IPS-15b (cell line): ENCODE measurements around the gene YTHDF1.

Source experiments
- H3K27me3 ChIP-seq: one replicate; pipeline ENCODE4 v1.6.1; 2013; ENCODE audit warnings: low read length; ENCODE audit not compliant: control insufficient read depth, insufficient read depth
- H3K36me3 ChIP-seq: one replicate; pipeline ENCODE4 v1.6.1; 2013; ENCODE audit warnings: low read length; ENCODE audit not compliant: control insufficient read depth, insufficient read depth
- H3K4me1 ChIP-seq: one replicate; pipeline ENCODE4 v1.6.1; 2013; ENCODE audit warnings: mild to moderate bottlenecking, low read length; ENCODE audit not compliant: control insufficient read depth, insufficient read depth
- H3K4me3 ChIP-seq: one replicate; pipeline ENCODE4 v1.5.1; 2013; ENCODE audit warnings: low read depth, low read length
- H3K9ac ChIP-seq: one replicate; pipeline ENCODE4 v1.6.1; 2013; ENCODE audit warnings: low read depth, mild to moderate bottlenecking, low read length
- H3K9me3 ChIP-seq: one replicate; pipeline ENCODE4 v1.6.1; 2013; ENCODE audit warnings: mild to moderate bottlenecking, low read length; ENCODE audit not compliant: control insufficient read depth, insufficient read depth

Gene YTHDF1

DNA sequence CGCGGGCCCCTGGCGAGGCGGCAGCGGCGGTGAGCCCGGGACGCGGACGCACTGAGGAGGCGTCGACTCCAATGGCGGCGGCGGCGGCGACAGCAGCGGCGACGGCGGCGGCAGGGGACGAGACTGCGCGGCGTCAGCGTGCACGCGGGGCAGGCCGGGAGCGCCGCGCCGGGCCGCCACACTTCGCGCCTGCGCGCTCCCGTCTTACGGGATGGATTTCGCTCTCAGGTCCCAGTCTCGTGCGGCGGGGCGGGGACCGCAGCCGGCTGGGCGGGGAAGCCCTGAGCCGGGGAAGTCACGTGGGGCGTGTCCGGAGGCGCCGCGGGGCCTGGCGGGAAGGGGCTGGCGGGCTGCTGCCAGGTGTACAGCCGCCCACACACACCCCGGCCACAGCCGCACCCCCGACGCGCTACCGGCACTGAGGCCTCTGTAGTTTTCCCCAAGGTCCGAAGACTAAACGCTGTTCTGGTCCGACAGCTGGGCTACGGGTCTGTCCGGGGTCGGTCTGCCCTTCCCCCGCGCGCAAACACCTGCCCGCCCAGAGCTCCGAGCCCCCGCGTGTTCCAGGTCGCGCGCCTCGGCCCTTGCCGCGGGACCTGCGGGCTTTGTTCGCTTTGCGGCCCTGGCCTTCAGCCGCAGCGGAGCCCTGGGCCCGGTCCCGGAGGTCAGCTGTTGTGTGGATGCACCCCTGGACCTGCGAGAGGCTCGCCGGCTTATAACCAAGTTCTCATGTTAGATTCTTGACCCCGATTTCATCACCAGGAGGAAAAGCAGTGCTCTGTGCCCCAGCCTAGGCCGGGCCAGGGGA is at the start of gene YTHDF1:
Gene YTHDF1, minus strand, starts transcription at position 91 of the 808 bp plus-strand sequence. CDS start 239 bp downstream, outside the sequence.
- Histone ChIP-seq H3K4me3 (peak within 1 kb of the TSS; percentile 94), H3K4me1 (peaks cover 14% of the 10 kb centered on the region), H3K27me3 (no peaks in the 10 kb centered on the region), H3K9me3 (no peaks in the 10 kb centered on the region), H3K36me3 (peaks cover 22% of the 10 kb centered on the region), H3K9ac (peak within 1 kb of the TSS; percentile 88)

DNA sequence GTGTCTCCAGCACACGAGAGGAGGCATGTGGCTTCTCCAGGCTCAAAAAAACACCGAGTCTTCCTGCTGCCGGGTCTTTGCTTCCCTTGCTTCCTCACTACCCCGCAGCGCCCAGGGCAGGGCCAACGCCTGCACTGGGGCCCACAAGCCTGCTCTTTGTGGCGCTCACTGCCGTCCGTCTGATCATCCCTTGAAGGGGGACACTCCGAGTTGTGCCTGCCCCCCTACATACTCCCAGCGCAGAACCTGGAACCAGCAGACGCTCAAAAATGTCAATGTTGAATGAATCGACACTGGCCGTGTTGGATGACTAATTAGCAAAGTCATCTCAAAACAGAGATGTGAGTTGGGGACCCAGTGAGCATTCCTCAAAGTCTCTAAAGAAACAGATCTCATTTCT is 48.6 kb upstream of the YTHDF1 start:
- no peaks in the 10 kb centered on the region for H3K36me3 ChIP-seq
- no peaks in the 10 kb centered on the region for H3K9me3 ChIP-seq
- no peaks in the 10 kb centered on the region for H3K4me1 ChIP-seq
- H3K9ac ChIP-seq, result no peak overlapping the region
- H3K4me3 ChIP-seq, result no peak overlapping the region
- H3K27me3 ChIP-seq, result no peaks in the 10 kb centered on the region

DNA sequence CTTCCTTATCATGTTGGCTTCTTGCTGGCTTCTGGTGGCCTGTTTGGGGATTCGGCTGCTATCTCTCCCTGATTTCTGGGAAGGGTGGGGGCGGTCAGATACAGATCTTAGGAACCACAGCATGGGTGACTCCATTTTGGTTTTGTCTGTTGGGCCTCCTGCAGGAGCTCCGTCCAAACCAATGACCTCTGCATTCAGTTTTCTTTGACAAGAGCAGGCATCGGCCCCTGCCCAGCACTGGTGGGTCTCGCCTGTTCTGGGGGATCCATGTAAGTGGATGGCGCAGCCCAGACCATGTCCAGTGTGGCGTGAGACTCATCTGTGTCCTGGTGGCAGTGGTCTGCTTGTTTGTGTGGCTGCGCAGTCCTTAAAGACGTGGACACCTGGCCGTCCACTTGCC is 48.1 kb upstream of the YTHDF1 start:
- H3K4me3 ChIP-seq, result no peak overlapping the region
- H3K4me1 ChIP-seq, result no peaks in the 10 kb centered on the region
- H3K27me3 ChIP-seq, result no peaks in the 10 kb centered on the region

DNA sequence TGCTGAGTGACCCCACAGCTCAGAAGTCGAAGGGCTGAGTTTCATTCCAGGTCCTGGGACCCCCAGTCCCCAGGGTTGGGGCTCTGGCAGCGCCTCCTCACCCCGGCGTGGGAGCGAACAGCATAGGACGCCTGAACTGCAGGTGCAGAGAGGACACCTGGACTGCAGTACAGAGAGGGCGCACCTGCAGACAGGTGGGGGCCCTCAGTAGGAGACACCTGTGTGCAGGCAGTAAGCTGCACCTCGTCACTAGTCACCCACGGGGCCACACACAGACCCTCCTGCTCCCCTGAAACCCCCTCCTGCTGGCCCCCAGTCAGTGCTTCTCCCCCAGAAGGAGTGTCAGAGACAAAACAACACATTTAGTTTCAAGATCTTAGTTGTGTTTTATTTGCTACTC is 46.9 kb upstream of the YTHDF1 start:
- Histone ChIP-seq H3K4me1 (no peaks in the 10 kb centered on the region), H3K4me3 (no peak overlapping the region), H3K9ac (no peak overlapping the region), H3K27me3 (no peaks in the 10 kb centered on the region), H3K36me3 (no peaks in the 10 kb centered on the region), H3K9me3 (no peaks in the 10 kb centered on the region)

More for the DNA sequence above, 48.1 kb upstream of the YTHDF1 start:
- Histone ChIP-seq H3K9ac (no peak overlapping the region), H3K9me3 (no peaks in the 10 kb centered on the region), H3K36me3 (no peaks in the 10 kb centered on the region)

DNA sequence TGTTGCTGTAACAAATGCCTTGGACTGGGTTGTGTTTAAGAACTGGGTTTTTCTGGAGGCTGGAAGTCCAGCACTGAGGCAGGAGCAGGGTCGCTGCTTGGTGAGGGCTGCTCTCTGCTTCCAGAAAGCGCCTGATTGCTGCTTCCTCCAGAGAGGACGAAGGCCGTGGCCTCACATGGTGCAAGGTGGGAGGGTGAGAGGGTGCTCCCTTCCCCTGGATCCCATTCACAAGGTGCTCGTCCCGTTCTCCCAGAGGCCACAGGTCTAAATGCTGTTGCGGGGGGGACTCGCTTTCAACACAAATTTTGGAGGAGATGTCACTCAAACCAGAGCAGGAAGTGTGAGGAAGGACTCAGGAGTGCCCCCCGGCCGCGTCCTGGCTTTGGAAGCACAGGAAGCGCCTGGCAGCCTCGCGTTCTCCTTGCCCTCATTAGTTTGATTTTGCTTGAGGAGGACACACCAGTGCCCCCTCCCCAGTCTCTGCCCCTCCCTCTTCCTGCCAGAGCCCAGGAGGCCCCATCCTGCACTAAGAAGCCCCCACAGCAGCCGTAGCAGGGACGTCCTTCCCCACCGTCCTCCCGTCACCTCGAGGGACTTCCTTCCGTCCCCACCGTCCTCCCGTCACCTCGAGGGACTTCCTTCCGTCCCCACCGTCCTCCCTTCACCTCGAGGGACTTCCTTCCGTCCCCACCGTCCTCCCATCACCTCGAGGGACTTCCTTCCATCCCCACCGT is 46.0 kb upstream of the YTHDF1 start:
- no peaks in the 10 kb centered on the region for H3K36me3 ChIP-seq
- H3K9ac ChIP-seq, result no peak overlapping the region
- no peak overlapping the region for H3K4me3 ChIP-seq
- H3K4me1 ChIP-seq, result no peaks in the 10 kb centered on the region
- H3K27me3 ChIP-seq, result no peaks in the 10 kb centered on the region
- no peaks in the 10 kb centered on the region for H3K9me3 ChIP-seq

DNA sequence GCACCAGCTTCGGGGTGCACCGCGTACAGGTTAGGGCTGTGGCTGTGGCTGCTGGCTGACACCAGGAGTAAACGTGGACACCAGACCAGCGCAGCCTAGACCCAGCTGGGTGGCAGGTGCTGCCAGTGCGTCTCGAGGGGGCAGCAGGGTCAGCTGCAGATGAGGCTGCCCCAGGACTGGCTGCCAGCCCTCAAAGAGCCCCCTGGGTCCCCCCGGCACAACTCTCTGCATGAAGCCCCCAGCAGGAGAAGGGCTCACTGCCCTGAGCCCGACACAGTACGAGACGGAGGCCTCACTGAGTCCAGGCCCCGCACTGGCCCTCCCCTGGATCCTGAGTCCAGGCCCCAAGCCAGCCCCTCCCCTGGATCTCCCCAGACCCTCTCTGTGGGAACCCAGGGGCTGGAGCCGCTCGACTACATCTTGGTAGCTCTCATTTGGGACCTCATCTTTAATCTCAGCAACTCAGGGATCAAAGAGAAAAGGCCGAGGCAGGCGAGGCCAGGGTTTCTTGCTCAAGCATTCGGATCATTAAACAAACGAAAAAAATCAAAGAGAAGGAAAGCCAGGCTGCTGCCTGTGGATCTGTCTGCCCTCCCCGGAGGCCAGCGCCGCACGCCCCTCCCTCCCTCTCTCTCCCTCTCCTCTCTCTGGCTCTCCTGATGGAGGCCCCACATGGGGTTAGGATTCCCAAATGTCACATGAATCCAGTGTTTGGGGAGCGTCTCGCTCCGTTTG is 45.3 kb upstream of the YTHDF1 start:
- no peak overlapping the region for H3K4me3 ChIP-seq
- no peaks in the 10 kb centered on the region for H3K27me3 ChIP-seq
- no peaks in the 10 kb centered on the region for H3K36me3 ChIP-seq
- H3K4me1 ChIP-seq, result no peaks in the 10 kb centered on the region
- H3K9me3 ChIP-seq, result no peaks in the 10 kb centered on the region
- no peak overlapping the region for H3K9ac ChIP-seq

DNA sequence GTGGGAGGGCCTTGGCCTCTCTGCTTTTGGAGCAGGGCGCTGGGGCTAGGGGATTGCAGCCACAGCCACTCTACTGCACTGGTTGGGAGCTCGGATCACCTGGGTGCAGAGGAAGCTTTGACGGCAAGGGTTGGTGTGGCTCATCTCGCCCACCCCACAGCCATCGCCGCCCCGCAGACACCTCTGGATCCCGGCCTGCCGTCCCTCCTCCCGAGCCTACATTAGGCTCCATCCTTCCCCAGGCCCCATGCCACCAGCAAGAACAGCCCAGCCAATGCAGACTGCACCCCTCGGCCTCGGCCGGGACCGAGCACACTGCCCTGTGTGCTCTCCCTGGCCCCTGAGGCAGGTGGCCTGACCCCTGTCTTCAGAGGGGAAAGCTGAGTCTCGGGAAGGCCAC is 44.6 kb upstream of the YTHDF1 start:
- Histone ChIP-seq H3K9ac (no peak overlapping the region), H3K4me1 (peaks cover 3% of the 10 kb centered on the region), H3K27me3 (no peaks in the 10 kb centered on the region)

DNA sequence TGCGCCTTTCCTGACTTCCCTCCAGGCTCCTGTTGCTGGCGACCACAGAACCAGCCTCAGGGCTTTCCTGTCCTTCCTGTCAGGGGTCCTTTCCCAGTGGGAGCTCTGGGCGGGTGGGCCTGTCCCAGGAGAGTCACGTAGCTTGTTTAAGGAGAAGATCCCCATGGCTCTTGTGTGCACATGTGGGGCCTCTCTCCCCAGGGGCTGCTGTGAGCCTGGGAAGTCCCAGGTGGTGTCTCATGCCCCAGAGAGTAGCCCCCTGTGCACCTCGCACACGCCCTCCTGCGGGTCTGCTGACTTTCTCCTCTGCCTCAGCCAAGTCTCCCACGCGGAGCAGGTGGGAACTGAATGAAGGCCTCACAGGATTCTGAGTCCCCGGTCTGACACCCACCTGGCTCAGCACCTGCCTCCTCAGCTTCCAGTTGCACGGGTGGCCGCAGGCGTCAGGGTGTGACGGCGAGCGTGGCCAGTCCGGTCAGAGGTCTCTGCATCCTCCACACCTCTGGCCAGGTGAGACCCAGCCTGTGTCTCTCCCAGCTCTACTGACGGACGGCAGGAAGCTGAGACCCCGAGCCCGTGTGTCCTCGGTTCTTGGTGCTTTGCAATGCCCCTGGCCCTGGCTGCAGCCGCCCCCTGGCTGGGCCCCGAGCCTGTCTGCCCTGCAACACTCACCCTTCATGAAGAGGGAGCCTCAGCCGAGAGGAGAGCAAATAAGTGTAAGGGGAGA is 44.0 kb upstream of the YTHDF1 start:
- Histone ChIP-seq H3K4me1 (peaks cover 6% of the 10 kb centered on the region), H3K27me3 (peaks cover 2% of the 10 kb centered on the region), H3K9ac (no peak overlapping the region), H3K9me3 (no peaks in the 10 kb centered on the region), H3K4me3 (no peak overlapping the region), H3K36me3 (no peaks in the 10 kb centered on the region)

More for the DNA sequence above, 44.6 kb upstream of the YTHDF1 start:
- H3K9me3 ChIP-seq, result no peaks in the 10 kb centered on the region
- no peak overlapping the region for H3K4me3 ChIP-seq
- H3K36me3 ChIP-seq, result no peaks in the 10 kb centered on the region

DNA sequence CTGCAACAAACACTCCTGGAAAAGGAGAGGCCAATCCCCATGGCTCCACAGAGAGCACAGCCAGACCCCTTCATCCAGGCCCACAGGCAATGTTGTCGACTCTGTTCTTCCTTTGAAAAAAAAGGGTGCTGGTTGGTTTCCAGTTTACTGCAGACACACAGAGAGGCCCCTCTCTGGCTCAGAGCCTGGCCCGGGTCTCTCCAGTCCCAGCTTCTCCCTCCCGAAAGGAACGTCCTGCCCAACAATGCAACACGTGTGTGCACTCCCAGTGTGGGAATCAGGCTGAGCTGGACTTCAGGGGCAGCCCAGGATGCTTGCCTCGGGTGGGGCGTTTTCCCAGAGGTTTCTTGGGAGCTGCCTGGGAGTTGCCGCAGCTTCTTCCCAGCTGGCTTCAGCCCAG is 42.9 kb upstream of the YTHDF1 start:
- H3K4me3 ChIP-seq, result no peak overlapping the region
- H3K36me3 ChIP-seq, result no peaks in the 10 kb centered on the region
- no peak overlapping the region for H3K9ac ChIP-seq
- H3K9me3 ChIP-seq, result no peaks in the 10 kb centered on the region
- peaks cover 3% of the 10 kb centered on the region for H3K27me3 ChIP-seq
- peaks cover 6% of the 10 kb centered on the region for H3K4me1 ChIP-seq

DNA sequence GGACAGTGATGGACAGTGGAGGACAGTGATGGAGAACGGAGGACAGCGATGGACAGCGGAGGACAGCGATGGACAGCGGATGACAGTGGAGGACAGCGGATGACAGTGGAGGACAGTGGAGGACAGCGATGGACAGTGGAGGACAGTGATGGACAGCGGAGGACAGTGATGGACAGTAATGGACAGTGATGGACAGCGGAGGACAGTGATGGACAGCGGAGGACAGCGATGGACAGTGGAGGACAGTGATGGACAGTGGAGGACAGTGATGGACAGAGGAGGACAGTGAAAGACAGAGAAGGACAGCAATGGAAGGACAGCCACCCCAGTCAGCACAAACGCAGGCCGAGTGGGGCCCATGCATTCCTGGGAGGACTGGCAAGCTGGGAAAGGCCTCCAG is 41.7 kb upstream of the YTHDF1 start:
- H3K27me3 ChIP-seq, result peaks cover 8% of the 10 kb centered on the region
- no peak overlapping the region for H3K9ac ChIP-seq
- H3K9me3 ChIP-seq, result no peaks in the 10 kb centered on the region
- H3K4me1 ChIP-seq, result peaks cover 9% of the 10 kb centered on the region
- H3K36me3 ChIP-seq, result no peaks in the 10 kb centered on the region
- no peak overlapping the region for H3K4me3 ChIP-seq

DNA sequence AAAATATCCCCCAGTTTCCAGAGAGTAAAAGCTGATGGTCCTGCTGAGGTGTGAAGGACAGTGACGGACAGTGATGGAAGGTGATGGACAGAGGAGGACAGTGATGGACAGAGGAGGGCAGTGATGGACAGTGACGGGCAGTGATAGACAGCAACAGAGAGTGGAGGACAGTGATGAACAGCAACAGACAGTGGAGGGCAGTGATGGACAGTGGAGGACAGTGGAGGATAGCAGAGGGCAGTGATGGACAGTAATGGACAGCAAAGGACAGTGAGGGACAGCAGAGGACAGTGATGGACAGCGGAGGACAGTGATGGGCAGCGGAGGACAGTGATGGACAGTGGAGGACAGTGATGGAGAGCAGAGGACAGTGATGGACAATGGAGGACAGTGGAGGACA is 41.0 kb upstream of the YTHDF1 start:
- H3K9me3 ChIP-seq, result no peaks in the 10 kb centered on the region
- no peaks in the 10 kb centered on the region for H3K36me3 ChIP-seq
- H3K27me3 ChIP-seq, result peaks cover 11% of the 10 kb centered on the region
- peaks cover 9% of the 10 kb centered on the region for H3K4me1 ChIP-seq
- no peak overlapping the region for H3K9ac ChIP-seq
- no peak overlapping the region for H3K4me3 ChIP-seq
